ENCODE data around the gene SMURF1.

The SMURF1 gene

DNA sequence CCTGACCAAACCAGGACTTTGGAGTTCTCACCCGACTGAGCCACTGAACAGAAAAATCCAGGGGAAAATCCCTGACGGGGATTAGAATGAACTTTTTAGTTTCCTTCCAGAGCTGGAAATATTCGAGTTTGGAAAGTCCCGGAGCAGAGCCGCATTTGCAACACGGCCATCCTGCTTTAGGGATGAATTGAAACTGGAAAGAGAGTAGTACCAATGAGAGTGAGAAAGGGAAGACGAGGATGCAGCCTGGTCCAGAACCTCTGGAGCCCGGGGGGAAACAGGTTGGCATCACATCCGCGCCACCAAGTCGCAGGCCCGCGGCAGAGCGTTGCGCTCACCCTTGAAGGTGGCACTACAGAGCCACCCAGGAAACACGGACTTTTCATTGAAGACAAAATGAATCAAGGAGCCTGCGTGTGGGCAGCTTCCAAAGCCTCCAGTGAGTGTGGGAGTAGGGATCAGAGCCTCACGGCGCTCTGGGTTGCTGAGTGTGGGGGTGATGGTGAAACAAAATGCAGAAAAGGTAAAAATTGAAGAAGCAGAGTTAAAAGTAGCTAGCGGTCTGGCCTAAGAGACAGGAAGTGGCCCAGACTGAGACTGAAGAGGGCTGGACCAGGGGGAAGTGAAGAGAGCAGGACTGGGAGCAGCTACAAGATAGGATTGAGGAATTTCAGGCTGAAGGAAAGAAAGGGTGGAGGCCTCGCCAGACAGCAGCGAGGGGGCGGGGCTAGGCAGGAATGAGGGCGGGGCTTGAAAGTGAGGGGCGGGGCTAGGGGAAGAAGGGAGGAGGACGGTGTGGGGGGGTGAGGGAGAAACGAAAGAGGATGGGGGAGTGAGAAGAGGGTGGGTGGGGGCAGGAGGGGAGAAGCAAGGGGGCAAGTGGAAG, 1.8 kb downstream of the SMURF1 start:
- DNase-seq (ENCODE audit: low spot score) = peak; percentile 34

DNA sequence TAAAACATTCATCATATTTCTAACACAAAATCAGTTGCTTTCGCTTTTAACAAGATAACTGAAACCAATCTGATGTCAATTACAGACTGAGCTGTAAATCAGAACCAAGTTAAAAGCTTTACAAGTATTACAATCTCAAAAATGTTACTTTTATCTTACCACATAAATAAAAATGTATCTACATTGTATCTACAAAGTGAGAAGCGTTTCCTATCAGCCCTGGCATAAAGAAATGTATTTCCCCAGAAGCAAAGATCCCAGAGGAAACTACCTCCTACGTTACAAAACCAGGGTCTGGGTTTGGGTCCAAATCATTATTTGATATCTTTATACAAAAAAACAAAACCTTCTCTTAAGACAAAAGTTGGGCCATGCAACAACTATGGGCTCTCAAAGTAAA, 2.6 kb downstream of the SMURF1 start:
- DNase-seq (ENCODE audit: low spot score) = no peak

- DNase-seq (ENCODE audit: low spot score) = no peak
Observed at GRCh38 chr7:99140813-99141212, 3.1 kb downstream of the SMURF1 start.

GRCh38 chr7:99139036-99139435, 4.9 kb downstream of the SMURF1 start:
- DNase-seq (ENCODE audit: low spot score) = no peak

GRCh38 chr7:99137411-99138180, 6.3 kb downstream of the SMURF1 start:
- DNase-seq (ENCODE audit: low spot score) = no peak

- no peak for DNase-seq (ENCODE audit: low spot score)
Observed at GRCh38 chr7:99135938-99136337, 8.0 kb downstream of the SMURF1 start.

GRCh38 chr7:99133766-99134564, 9.9 kb downstream of the SMURF1 start:
- no peak for DNase-seq (ENCODE audit: low spot score)

DNA sequence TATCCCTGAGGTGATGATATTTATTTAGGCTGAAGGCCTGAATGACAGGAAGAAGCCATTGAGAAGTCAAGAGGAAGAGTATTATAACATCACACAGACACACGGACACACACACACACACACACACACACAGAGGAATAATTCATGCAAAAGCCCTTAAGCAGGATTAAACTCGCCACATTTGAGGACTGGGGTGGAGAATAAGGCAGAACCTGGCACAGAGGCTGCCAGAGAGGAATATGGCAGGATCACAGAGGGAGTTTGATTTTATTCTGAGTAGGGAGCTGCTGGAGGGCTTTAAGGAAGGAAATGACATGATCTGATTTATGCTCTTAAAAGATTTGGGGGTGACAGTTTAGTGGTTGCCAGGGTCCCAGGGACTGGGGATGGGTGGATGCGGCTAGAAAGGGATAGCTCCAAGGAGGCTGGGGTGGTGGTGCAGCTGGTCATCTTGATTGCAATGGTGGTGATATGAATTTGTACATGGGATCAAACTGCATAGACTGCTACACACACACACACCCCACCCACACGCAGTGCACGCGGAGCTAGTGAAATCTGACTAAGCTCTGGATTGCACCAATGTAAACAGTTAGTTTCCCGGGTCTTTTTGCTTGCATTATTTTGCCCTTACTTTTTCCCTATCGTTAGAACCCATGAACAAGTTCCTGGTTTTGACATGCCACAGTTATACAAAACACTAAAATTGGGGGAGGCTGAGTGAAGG, 11.2 kb downstream of the SMURF1 start:
- DNase-seq (ENCODE audit: low spot score) = no peak

DNA sequence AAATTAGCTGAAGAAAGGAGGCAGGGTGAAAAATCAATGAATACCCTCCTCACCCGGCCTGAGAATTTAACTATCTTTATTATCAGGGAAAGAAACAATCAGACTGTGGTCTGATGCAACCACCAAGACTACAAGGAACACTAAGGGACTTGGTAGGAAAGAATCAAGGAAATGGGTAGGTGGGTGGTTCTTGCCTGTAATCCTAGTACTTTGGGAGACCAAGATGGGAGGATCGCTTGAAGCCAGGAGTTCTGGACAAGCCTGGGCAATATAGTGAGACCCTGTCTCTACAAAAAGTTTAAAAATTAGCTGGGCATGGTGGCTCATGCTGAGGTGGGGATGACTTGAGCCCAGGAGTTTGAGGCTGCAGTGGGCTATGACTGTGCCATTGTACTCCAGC, 12.6 kb downstream of the SMURF1 start:
- DNase-seq (ENCODE audit: low spot score) = no peak

- no peak for DNase-seq (ENCODE audit: low spot score)
Observed at GRCh38 chr7:99129536-99129935, 14.4 kb downstream of the SMURF1 start.

DNA sequence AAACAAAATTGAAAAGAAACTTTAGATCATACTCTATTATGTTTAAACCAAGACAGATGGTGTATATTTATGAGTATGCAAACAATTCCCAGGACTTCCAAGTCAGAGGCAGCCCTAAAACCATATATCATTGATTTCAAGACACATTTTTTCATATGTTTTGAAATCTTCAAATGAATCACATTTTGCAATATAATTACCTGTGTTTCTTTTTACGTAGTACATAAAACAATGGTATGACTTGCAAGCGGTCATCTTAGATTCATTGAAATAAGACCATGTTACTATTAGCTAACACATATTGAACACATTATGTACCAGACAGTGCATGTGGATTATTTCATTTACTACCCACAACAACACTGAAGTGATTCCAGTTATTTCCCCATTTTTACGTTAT, 14.9 kb downstream of the SMURF1 start:
- DNase-seq (ENCODE audit: low spot score) = no peak

GRCh38 chr7:99128076-99128950, 15.6 kb downstream of the SMURF1 start:
- no peak for DNase-seq (ENCODE audit: low spot score)

DNA sequence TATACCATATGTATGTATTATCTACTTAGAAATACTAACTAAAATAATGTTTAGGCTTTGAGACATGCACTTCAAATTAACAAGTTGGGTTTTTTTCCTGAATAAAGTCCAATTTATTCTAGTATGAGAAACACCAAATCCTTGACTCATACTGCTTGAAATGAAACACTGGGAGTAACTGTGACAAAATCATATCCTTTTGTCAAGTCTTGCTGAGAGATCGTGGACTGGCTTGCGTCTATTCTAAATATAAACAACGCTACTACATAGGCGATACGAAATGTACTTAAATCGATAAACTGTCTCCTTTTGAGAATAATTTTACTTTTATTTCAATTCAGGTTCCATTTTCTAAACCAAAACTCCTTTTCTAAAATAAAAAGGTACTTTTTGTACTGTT, 16.3 kb downstream of the SMURF1 start:
- DNase-seq (ENCODE audit: low spot score) = no peak

DNA sequence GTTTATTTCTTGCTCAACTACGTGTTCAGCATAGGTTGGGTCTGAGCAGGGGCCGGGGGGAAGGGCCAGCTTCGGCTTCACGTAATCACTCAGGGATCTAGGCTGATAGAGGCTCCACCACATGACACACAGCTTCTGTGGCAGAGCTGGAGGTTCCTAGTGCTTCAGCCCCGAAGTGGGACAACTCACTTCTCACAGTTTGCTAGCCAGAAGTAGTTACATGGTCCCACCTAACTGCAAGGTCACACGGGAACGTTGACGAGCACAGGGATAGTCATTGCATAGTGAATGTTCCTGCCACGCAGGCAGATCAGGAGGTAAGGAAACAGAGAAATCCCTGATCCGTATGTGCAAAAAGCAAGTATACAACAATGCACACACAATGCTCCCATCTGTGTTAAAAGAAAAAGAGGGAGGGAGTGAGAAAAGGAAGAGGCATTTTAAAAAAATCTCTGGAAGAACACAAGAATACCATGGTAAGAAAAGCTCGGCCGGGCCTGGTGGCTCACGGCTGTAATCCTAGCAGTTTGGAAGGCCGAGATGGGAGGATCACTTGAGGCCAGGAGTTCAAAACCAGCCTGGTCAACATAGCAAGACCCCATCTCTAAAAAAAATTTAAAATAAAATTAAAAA, 16.9 kb downstream of the SMURF1 start:
- DNase-seq (ENCODE audit: low spot score) = no peak

GRCh38 chr7:99125505-99125865, 18.4 kb downstream of the SMURF1 start:
- no peak for DNase-seq (ENCODE audit: low spot score)

- DNase-seq (ENCODE audit: low spot score) = no peak
Observed at GRCh38 chr7:99124751-99125504, 19.0 kb downstream of the SMURF1 start.

GRCh38 chr7:99124236-99124635, 19.7 kb downstream of the SMURF1 start:
- DNase-seq (ENCODE audit: low spot score) = no peak

GRCh38 chr7:99123571-99124033, 20.3 kb downstream of the SMURF1 start:
- no peak for DNase-seq (ENCODE audit: low spot score)

DNA sequence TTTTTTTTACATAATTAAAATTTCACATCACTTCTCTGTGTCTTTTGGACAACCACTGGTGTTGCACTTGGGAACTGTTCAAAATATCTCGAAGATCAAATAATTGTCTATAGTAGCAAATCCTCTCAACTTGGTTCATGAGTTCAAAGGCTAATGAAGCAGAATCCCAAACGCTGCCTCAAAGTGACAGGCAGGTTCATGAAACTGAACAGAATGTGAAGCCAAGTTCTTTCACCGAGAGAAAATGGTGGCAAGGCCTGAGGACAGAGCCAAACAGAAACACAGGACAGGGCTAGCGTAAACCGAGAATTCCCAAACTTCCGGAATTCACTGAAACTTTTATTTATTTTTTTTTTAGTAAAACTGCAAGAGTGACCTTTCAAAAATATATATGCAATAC, 21.1 kb downstream of the SMURF1 start:
- no peak for DNase-seq (ENCODE audit: low spot score)
